ENCODE results near the gene SLC38A5.
A peak's percentile ranks its signal among the peaks of the same experiment; 100 is the strongest.

SLC38A5 gene

DNA sequence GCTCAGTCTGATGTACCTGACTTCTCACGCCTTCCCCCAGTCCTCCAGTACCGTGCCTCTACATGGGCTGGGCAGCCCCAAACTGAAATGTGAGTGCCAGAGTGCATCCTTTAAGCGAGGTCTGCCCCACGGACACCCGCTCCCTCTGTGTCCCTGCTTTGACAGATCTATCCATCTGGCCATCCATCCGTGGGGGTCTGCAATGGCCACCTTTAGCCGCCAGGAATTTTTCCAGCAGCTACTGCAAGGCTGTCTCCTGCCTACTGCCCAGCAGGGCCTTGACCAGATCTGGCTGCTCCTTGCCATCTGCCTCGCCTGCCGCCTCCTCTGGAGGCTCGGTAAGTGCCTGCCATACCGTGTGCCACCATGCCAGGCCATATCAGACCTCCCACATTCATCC, 39.6 kb upstream of the SLC38A5 start:
- Histone ChIP-seq H3K9me3 (ENCODE audit: control insufficient read depth, insufficient read depth, low read length) (no peaks in the 10 kb centered on the region), H3K27me3 (ENCODE audit: control insufficient read depth, insufficient read depth, low read length) (no peaks in the 10 kb centered on the region), H3K4me1 (ENCODE audit: control insufficient read depth, insufficient read depth, low read length) (peaks cover 4% of the 10 kb centered on the region), H3K4me3 (ENCODE audit: low read length) (peak overlapping the region; percentile 96; the same call in 1 of the 2 replicates), H3K27ac (ENCODE audit: low read length) (no peak overlapping the region), H3K36me3 (ENCODE audit: control insufficient read depth, insufficient read depth, low read length) (no peaks in the 10 kb centered on the region)
- DNase-seq (ENCODE audit: low read depth, low spot score): no peak
- WGBS (ENCODE audit: insufficient coverage, insufficient read length): no CpG with 5 or more reads among the region's 11 CpGs

DNA sequence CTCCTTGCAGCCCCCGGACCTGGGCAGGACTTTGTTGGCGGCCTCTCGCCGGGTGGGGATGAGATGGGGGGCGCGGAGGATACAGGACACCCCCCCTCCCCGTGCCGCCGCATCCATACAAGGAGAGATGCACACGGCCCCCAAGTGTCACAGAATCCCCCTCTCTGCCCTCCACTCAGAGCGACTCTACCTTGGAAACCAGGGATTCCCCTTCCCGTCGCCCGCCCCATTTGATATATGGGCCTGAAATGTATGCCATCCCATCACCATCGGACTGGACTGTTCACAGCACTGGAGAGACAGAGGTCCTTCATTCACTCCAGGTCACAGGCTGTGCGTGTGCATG, 39.2 kb upstream of the SLC38A5 start:
- no peak overlapping the region for H3K27ac ChIP-seq (ENCODE audit: low read length)
- H3K9me3 ChIP-seq (ENCODE audit: control insufficient read depth, insufficient read depth, low read length): no peaks in the 10 kb centered on the region
- no peaks in the 10 kb centered on the region for H3K36me3 ChIP-seq (ENCODE audit: control insufficient read depth, insufficient read depth, low read length)
- H3K4me3 ChIP-seq (ENCODE audit: low read length): peak overlapping the region; percentile 96; the same call in 1 of the 2 replicates
- no peaks in the 10 kb centered on the region for H3K27me3 ChIP-seq (ENCODE audit: control insufficient read depth, insufficient read depth, low read length)
- DNase-seq (ENCODE audit: low read depth, low spot score): no peak
- no CpG with 5 or more reads among the region's 16 CpGs for WGBS (ENCODE audit: insufficient coverage, insufficient read length)
- peaks cover 4% of the 10 kb centered on the region for H3K4me1 ChIP-seq (ENCODE audit: control insufficient read depth, insufficient read depth, low read length)

DNA sequence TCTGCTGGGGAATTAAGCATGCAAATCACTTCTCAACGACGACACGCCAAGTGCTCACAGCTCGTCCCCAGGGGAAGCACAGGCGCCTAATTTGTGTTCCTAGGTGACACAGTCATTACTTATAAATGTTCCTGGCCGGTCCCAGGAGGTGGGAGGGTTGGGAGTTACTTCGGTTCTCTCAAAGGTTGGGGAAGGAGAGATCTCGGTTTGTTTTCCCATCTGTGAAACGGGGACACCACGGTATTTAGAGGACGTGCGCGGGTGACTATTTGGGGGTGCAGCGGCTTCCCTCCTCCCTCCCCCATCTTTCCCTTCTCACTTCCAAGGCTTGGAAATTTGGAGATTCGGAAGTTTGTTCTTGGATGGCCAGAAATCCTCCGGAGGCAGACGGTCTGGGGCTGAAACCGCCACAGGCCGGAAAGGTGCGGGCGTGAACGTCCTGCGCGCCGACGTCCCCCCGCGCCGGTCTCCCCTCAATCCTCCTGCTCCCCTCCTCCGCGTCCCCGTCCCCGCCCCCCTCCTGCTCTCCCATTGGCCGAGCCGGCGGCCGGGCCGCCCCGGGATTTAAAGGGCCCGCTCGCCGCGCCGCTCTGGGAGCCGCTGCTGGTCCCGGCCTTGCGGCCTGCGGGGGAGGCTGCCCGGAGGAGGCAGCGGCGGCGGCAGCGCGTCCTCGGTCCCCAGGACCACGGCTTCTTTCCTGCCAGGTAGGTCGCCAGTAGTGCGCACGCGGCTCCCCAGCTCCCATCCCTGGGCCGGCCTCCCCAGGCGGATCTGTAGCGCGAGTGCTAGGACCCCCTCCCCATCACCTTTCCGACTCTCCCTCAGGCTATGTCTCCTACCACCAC, 38.6 kb upstream of the SLC38A5 start, which contains the start of gene PORCN:
PORCN (plus strand) TSS at position 593 of the 845 bp plus-strand sequence. CDS start 829 bp downstream, outside the sequence.
- no CpG with 5 or more reads among the region's 65 CpGs for WGBS (ENCODE audit: insufficient coverage, insufficient read length)
- H3K36me3 ChIP-seq (ENCODE audit: control insufficient read depth, insufficient read depth, low read length): no peaks in the 10 kb centered on the region
- H3K27me3 ChIP-seq (ENCODE audit: control insufficient read depth, insufficient read depth, low read length): no peaks in the 10 kb centered on the region
- H3K4me3 ChIP-seq (ENCODE audit: low read length): peak within 1 kb of the TSS; percentile 96; the same call in 1 of the 2 replicates
- peaks cover 4% of the 10 kb centered on the region for H3K4me1 ChIP-seq (ENCODE audit: control insufficient read depth, insufficient read depth, low read length)
- DNase-seq (ENCODE audit: low read depth, low spot score): no peak
- no peak within 1 kb of the TSS for H3K27ac ChIP-seq (ENCODE audit: low read length)
- H3K9me3 ChIP-seq (ENCODE audit: control insufficient read depth, insufficient read depth, low read length): no peaks in the 10 kb centered on the region

DNA sequence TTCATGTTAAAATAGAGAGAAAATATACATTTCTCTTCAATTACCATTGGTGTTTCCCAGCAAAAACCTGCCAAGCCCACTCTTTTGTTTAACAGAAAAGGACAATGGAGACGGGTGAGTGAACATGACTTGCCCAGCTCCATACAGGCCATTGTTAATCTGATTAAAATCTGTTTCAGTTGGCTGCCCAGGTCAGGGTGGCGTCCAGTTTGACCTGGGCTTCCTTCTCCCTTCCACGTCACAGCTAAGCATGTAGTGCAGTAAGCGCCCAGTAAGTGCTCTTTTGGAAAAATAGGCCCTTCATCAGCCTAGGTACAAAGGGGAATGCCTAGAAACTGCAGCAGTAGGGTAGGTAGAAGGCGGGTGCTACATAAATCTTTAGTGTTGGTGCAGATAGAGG, 37.2 kb upstream of the SLC38A5 start:
- Histone ChIP-seq H3K27ac (ENCODE audit: low read length) (no peak overlapping the region), H3K4me3 (ENCODE audit: low read length) (no peak overlapping the region), H3K9me3 (ENCODE audit: control insufficient read depth, insufficient read depth, low read length) (no peaks in the 10 kb centered on the region), H3K4me1 (ENCODE audit: control insufficient read depth, insufficient read depth, low read length) (peaks cover 4% of the 10 kb centered on the region), H3K36me3 (ENCODE audit: control insufficient read depth, insufficient read depth, low read length) (no peaks in the 10 kb centered on the region), H3K27me3 (ENCODE audit: control insufficient read depth, insufficient read depth, low read length) (no peaks in the 10 kb centered on the region)
- no peak for DNase-seq (ENCODE audit: low read depth, low spot score)
- WGBS (ENCODE audit: insufficient coverage, insufficient read length): no CpG with 5 or more reads among the region's 5 CpGs

DNA sequence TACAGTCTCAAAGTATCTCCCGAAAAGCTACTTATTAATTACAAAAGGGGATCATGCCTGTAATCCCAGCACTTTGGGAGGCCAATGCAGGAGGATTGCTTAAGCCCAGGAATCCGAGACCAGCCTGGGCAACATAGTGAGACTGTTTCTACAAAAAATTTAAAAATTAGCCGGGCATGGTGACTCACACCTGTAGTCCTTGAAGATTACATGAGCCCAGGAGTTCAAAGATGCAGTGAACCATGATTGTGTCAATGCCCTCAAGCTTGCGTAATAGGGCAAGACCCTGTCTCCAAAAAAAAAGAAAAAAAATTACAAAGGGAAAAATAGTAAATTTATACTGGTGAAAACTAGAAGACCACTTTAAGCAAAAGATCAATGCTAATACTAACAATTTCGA, 35.4 kb upstream of the SLC38A5 start:
- Histone ChIP-seq H3K27ac (ENCODE audit: low read length) (no peak overlapping the region), H3K4me1 (ENCODE audit: control insufficient read depth, insufficient read depth, low read length) (peaks cover 4% of the 10 kb centered on the region), H3K36me3 (ENCODE audit: control insufficient read depth, insufficient read depth, low read length) (no peaks in the 10 kb centered on the region), H3K9me3 (ENCODE audit: control insufficient read depth, insufficient read depth, low read length) (no peaks in the 10 kb centered on the region), H3K27me3 (ENCODE audit: control insufficient read depth, insufficient read depth, low read length) (no peaks in the 10 kb centered on the region), H3K4me3 (ENCODE audit: low read length) (no peak overlapping the region)
- DNase-seq (ENCODE audit: low read depth, low spot score): no peak
- WGBS (ENCODE audit: insufficient coverage, insufficient read length): no CpG with 5 or more reads among the region's 5 CpGs

DNA sequence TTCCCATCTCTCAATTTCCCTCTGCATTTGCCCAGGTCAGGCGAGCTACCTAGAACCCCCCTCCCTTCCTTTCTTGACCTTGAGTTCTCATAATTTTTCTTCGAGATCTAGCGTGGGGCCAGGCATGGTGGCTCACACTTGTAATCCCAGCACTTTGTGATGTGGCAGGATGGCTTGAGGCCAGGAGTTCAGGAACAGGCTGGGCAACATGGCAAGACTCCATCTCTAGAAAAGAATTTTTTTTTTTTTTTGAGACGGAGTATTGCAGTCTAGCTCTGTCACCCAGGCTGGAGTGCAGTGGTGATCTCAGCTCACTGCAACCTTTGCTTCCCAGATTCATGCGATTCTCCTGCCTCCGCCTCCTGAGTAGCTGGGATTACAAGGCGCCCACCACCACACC, 34.2 kb upstream of the SLC38A5 start:
- no peaks in the 10 kb centered on the region for H3K9me3 ChIP-seq (ENCODE audit: control insufficient read depth, insufficient read depth, low read length)
- WGBS (ENCODE audit: insufficient coverage, insufficient read length): no CpG with 5 or more reads among the region's 7 CpGs
- H3K27me3 ChIP-seq (ENCODE audit: control insufficient read depth, insufficient read depth, low read length): no peaks in the 10 kb centered on the region
- H3K4me1 ChIP-seq (ENCODE audit: control insufficient read depth, insufficient read depth, low read length): no peaks in the 10 kb centered on the region; the same call in 1 of the 2 replicates
- H3K4me3 ChIP-seq (ENCODE audit: low read length): no peak overlapping the region
- DNase-seq (ENCODE audit: low read depth, low spot score): no peak
- no peak overlapping the region for H3K27ac ChIP-seq (ENCODE audit: low read length)
- no peaks in the 10 kb centered on the region for H3K36me3 ChIP-seq (ENCODE audit: control insufficient read depth, insufficient read depth, low read length)

DNA sequence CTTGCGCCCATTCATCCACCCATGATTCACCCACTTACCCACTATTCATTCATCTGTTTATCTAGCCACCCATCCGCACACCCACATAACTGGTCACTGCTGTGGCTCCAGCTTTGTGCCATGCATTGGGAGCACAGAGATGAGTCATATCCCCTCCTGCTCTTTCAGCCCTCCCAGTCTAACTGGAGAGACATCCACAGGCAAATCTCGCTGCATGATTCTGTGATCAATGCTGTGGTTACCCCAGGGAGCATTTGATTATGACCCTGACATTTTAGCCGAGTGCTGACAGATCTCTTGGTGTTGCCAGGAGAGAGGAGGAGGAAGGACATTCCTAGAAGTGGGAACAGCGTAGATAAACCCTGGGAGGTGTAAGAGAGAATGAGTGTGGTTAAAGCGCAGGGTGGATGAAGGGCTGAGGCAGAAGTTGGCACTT, 28.3 kb upstream of the SLC38A5 start:
- no peak overlapping the region for H3K27ac ChIP-seq (ENCODE audit: low read length)
- H3K27me3 ChIP-seq (ENCODE audit: control insufficient read depth, insufficient read depth, low read length): no peaks in the 10 kb centered on the region
- WGBS (ENCODE audit: insufficient coverage, insufficient read length): no CpG with 5 or more reads among the region's 6 CpGs

DNA sequence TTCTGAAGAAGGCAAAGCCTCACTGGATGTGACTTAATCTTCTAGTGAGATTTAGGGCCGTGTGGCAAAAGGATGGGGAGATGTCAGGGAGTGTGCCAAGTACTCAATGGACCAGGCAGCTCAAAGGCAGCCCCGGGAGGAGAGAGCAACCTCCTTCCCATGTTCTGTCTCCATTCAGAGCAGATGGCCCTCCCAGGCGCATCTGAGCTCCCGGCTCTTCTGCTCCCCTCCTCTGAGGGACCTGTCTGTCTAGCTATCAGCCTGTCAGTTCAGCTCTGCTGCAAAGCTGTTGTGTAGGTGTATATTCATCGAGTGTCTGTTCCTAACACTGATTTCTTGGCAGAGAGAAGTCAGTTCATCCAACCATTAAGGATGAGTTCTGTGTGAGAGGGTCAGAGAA, 27.8 kb upstream of the SLC38A5 start:
- peaks cover 2% of the 10 kb centered on the region; the same call in 1 of the 2 replicates for H3K4me1 ChIP-seq (ENCODE audit: control insufficient read depth, insufficient read depth, low read length)
- no peaks in the 10 kb centered on the region for H3K9me3 ChIP-seq (ENCODE audit: control insufficient read depth, insufficient read depth, low read length)
- no peak overlapping the region for H3K4me3 ChIP-seq (ENCODE audit: low read length)
- no peaks in the 10 kb centered on the region for H3K27me3 ChIP-seq (ENCODE audit: control insufficient read depth, insufficient read depth, low read length)
- no peak overlapping the region for H3K27ac ChIP-seq (ENCODE audit: low read length)
- H3K36me3 ChIP-seq (ENCODE audit: control insufficient read depth, insufficient read depth, low read length): no peaks in the 10 kb centered on the region
- no peak for DNase-seq (ENCODE audit: low read depth, low spot score)
- no CpG with 5 or more reads among the region's 5 CpGs for WGBS (ENCODE audit: insufficient coverage, insufficient read length)

More for the DNA sequence above, 28.3 kb upstream of the SLC38A5 start:
- Histone ChIP-seq H3K4me1 (ENCODE audit: control insufficient read depth, insufficient read depth, low read length) (0 out of 2 replicates have a peak, but pooled peaks cover 2% of the 10 kb centered on the region), H3K4me3 (ENCODE audit: low read length) (no peak overlapping the region), H3K36me3 (ENCODE audit: control insufficient read depth, insufficient read depth, low read length) (no peaks in the 10 kb centered on the region), H3K9me3 (ENCODE audit: control insufficient read depth, insufficient read depth, low read length) (no peaks in the 10 kb centered on the region)
- DNase-seq (ENCODE audit: low read depth, low spot score): no peak

DNA sequence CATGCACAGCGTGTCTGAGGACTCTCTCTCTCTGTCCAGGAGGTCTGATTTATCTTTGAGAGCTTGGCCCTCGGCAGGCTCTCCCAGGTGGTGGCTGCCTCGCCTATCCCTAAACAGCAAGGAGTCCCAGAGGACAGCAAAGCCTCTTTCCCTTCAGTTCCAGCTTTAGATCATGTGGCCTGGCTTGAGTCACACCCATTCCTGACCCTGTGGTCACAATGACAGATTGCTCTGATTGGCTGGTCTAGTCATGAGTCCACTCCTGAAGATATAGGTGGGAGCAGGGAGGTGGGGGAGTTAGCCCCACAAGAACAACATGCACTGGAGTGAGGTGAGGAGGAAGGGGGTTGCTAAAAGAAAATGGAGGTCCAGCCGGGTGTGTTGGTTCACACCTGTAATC, 26.6 kb upstream of the SLC38A5 start:
- Histone ChIP-seq H3K4me1 (ENCODE audit: control insufficient read depth, insufficient read depth, low read length) (peaks cover 2% of the 10 kb centered on the region; the same call in 1 of the 2 replicates), H3K27ac (ENCODE audit: low read length) (no peak overlapping the region), H3K9me3 (ENCODE audit: control insufficient read depth, insufficient read depth, low read length) (no peaks in the 10 kb centered on the region), H3K27me3 (ENCODE audit: control insufficient read depth, insufficient read depth, low read length) (no peaks in the 10 kb centered on the region), H3K36me3 (ENCODE audit: control insufficient read depth, insufficient read depth, low read length) (no peaks in the 10 kb centered on the region), H3K4me3 (ENCODE audit: low read length) (no peak overlapping the region)
- whole genome bisulfite sequencing (ENCODE audit: insufficient coverage, insufficient read length): no CpG with 5 or more reads among the region's 4 CpGs
- no peak for DNase-seq (ENCODE audit: low read depth, low spot score)

DNA sequence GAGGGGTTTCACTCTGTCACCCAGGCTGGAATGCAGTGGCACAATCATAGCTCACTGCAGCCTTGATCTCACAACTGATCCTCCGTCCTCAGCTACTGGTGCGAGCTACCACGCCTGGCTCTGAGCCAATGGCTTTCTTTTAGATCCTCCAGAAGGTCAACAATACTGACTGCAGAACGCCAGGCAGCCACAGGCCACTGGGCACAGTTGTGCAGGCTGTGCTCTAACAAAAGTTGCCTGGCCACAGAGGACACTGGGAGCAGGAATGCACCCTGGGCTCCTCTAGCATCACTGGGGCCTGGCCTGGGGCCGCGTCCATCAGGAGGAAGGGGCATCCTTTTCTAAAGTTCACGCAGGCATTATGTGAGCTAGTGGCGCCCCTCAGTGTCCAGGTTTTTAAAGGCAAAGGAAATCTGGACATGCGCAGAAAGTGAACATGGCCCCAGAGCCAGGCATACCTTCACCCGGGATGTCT, 23.9 kb upstream of the SLC38A5 start:
- H3K9me3 ChIP-seq (ENCODE audit: control insufficient read depth, insufficient read depth, low read length): no peaks in the 10 kb centered on the region
- no peak overlapping the region for H3K4me3 ChIP-seq (ENCODE audit: low read length)
- no peak for DNase-seq (ENCODE audit: low read depth, low spot score)
- WGBS (ENCODE audit: insufficient coverage, insufficient read length): no CpG with 5 or more reads among the region's 10 CpGs
- peaks cover 2% of the 10 kb centered on the region; the same call in 1 of the 2 replicates for H3K4me1 ChIP-seq (ENCODE audit: control insufficient read depth, insufficient read depth, low read length)
- no peak overlapping the region for H3K27ac ChIP-seq (ENCODE audit: low read length)
- no peaks in the 10 kb centered on the region for H3K27me3 ChIP-seq (ENCODE audit: control insufficient read depth, insufficient read depth, low read length)
- H3K36me3 ChIP-seq (ENCODE audit: control insufficient read depth, insufficient read depth, low read length): no peaks in the 10 kb centered on the region

All from iPS DF 6.9 (cell line).